ENCODE data around the gene COL9A3. TPM values are rescaled to one million over a fixed set of nuclear protein-coding genes. Genes with fewer than 3 reads are reported as not detected.

Gene COL9A3
- total RNA-seq, 1 donor from 2014 or later, result 1.1 TPM

DNA sequence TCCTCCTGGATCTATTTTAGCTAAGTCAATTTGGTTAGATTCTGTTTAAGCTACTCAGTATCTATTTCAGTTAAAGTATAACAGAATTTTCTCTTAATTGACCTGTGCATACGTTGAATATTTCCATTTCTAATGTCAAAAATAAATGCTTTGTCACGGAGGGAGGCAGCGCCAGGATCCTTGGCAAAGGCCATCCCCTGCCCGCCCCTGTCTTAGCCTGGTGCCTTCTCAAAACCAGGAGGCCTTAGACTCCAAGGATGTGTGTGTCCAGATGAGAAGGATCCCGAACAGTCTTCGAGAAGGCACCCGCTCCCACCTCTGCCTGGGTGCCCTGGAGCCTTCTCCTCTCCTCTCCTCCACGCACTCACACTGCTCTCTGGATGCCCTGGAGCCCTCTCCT, 22.4 kb downstream of the COL9A3 start:
- DNase-seq (no peak), ATAC-seq (no peak)
- TF ChIP-seq, protein P1, sequence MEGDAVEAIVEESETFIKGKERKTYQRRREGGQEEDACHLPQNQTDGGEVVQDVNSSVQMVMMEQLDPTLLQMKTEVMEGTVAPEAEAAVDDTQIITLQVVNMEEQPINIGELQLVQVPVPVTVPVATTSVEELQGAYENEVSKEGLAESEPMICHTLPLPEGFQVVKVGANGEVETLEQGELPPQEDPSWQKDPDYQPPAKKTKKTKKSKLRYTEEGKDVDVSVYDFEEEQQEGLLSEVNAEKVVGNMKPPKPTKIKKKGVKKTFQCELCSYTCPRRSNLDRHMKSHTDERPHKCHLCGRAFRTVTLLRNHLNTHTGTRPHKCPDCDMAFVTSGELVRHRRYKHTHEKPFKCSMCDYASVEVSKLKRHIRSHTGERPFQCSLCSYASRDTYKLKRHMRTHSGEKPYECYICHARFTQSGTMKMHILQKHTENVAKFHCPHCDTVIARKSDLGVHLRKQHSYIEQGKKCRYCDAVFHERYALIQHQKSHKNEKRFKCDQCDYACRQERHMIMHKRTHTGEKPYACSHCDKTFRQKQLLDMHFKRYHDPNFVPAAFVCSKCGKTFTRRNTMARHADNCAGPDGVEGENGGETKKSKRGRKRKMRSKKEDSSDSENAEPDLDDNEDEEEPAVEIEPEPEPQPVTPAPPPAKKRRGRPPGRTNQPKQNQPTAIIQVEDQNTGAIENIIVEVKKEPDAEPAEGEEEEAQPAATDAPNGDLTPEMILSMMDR (IDR thresholded peaks at IDR 0.05), result no peak
- Histone ChIP-seq H3K36me3 (no peaks in the 10 kb centered on the region), H3K4me3 (no peak overlapping the region), H3K27me3 (no peaks in the 10 kb centered on the region), H3K27ac (no peak overlapping the region), H3K9me3 (no peaks in the 10 kb centered on the region), H3K4me1 (no peaks in the 10 kb centered on the region)
- intact Hi-C loops (cut with DNase I), result no loop called here

GRCh38 chr20:62839816-62840215, 23.0 kb downstream of the COL9A3 start:
- Histone ChIP-seq H3K27me3 (no peaks in the 10 kb centered on the region), H3K4me3 (no peak overlapping the region), H3K9me3 (no peaks in the 10 kb centered on the region), H3K36me3 (no peaks in the 10 kb centered on the region), H3K27ac (no peak overlapping the region), H3K4me1 (no peaks in the 10 kb centered on the region)
- ATAC-seq (no peak), DNase-seq (no peak)
- TF ChIP-seq, protein P1 (IDR thresholded peaks at IDR 0.05), result no peak
- intact Hi-C loops (cut with DNase I), result no loop called here

DNA sequence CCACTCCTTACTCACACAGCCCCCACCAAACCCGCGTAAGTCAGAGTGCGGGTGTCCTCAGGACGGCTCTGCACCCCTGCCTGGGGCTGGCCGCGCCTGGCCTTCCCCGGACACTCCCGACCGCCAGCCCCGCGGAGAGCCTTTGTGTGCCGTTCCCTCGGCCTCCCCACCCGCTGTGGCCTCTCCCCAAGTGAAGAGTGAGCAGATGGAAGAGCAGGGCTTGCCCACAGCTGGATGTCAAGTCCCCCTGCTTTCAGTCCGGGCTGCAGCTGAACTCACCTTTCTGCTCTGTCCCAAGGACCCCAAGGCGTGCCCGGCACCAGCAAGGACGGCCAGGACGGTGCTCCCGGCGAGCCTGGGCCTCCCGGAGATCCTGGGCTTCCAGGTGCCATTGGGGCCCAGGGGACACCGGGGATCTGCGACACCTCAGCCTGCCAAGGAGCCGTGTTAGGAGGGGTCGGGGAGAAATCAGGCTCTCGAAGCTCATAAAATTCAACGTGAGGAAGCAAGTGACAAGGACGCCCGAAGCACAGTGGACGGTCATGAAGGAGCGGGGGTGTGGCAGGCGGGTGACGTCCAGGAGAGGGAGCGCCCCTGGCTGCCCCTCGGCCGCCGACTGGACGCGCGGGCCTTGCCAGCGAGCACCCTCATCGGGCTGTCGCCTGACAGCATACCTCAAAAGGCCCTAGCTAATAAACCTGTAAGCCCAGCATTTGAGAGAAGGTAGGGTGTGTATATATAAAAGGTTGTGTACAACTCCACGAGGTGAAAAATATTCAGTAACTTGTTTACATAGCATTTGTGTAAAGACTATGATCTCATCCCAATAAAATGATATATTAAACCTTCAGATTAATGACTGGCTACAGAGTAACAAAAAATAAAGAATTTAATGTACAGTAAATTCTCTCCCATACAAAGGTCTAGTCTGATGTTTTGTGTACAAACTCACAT, 23.7 kb downstream of the COL9A3 start:
- ATAC-seq, result peak; percentile 6

GRCh38 chr20:62841705-62842212, 24.9 kb downstream of the COL9A3 start:
- intact Hi-C loops (cut with DNase I), result no loop called here
- no peak overlapping the region for H3K27ac ChIP-seq
- H3K27me3 ChIP-seq, result no peaks in the 10 kb centered on the region
- DNase-seq (no peak), ATAC-seq (no peak)
- no peak overlapping the region for H3K4me3 ChIP-seq
- no peaks in the 10 kb centered on the region for H3K9me3 ChIP-seq
- H3K36me3 ChIP-seq, result no peaks in the 10 kb centered on the region
- H3K4me1 ChIP-seq, result no peaks in the 10 kb centered on the region
- TF ChIP-seq, protein P1 (IDR thresholded peaks at IDR 0.05), result no peak

More for the DNA sequence above, 23.7 kb downstream of the COL9A3 start:
- H3K36me3 ChIP-seq, result no peaks in the 10 kb centered on the region
- no peak overlapping the region for H3K4me3 ChIP-seq
- TF ChIP-seq, protein P1 (IDR thresholded peaks at IDR 0.05), result no peak
- DNase-seq, result no peak
- H3K27ac ChIP-seq, result no peak overlapping the region
- no peaks in the 10 kb centered on the region for H3K4me1 ChIP-seq
- intact Hi-C loops (cut with DNase I), result no loop called here
- H3K9me3 ChIP-seq, result no peaks in the 10 kb centered on the region
- H3K27me3 ChIP-seq, result no peaks in the 10 kb centered on the region

DNA sequence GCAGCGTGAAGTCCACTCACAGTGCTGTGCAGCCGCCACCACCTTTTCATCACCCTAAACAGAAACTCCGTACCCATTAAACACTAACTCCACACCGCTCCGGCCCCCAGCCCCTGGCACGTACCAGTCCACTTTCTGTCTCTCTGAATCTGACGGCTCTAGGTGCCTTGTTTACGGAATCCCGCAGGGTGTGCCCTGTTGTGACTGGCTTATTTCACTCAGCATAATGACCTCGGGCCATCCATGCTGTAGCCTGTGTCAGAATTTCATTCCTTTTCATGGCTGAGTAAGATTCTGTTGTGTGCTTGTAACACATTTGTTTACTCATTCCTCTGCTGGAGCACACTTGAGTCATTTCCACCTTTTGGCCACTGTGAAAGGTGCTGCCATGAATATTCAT, 26.8 kb downstream of the COL9A3 start:
- intact Hi-C loops (cut with DNase I), result no loop called here

More for the DNA sequence above, 26.8 kb downstream of the COL9A3 start:
- ATAC-seq (no peak), DNase-seq (no peak)
- H3K4me3 ChIP-seq, result no peak overlapping the region
- H3K27me3 ChIP-seq, result no peaks in the 10 kb centered on the region
- no peaks in the 10 kb centered on the region for H3K36me3 ChIP-seq
- H3K9me3 ChIP-seq, result no peaks in the 10 kb centered on the region
- TF ChIP-seq, protein P1 (IDR thresholded peaks at IDR 0.05), result no peak
- H3K27ac ChIP-seq, result no peak overlapping the region
- H3K4me1 ChIP-seq, result no peaks in the 10 kb centered on the region
